Inferior parietal cortex (tissue), 1 donor: ENCODE results near the gene TBC1D3E.
"Not testable (repeated sequence)": the region's sequence is repeated elsewhere in the genome, so short reads cannot be mapped to it uniquely, and the experiment has no call there.

ENCODE experiments used
- DNase-seq: peaks from one replicate; pipeline ENCODE4 v3.0.0-alpha.2; 2016; ENCODE audit errors: extremely low spot score

TBC1D3E gene

GRCh38 chr17:38127651-38128050 lies at the start of gene TBC1D3E:
TBC1D3E (plus strand) TSS chr17:38127951; CDS start chr17:38129496, 1,545 bp downstream.
- not testable (repeated sequence) for DNase-seq

DNA sequence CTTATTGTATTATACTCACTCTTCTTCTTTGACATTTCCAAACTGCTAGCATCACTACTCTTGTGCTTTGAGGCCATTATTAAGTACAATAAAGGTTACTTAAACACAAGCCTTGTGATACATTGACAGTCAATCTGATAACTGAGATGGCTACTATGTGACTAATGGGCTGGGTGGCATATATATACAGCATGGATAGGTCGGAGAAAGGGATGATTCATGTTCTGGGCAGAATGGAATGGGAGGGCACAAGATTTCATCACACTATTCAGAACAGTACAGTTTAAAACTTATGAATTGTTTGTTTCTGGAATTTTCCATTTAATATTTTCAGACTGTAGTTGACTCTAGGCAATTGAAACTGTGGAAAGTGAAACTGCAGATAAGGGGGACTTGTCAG lies 40.4 kb upstream of the TBC1D3E start:
- DNase-seq = not testable (repeated sequence)

DNA sequence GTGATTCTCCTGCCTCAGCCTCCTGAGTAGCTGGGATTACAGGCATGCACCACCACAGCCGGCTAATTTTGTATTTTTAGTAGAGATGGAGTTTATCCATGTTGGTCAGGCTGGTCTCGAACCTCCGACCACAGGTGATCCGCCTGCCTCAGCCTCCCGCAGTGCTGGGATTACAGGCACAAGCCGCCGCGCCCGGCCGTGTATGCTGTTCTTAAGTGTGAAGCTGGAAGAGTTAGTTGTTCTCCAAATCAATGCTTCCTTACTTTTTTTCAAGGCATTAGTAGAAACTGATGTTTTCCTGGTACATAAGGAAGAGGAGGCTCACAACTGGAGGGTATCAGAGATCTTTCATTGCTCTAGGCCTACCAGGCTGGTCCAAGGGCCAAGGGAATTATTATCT lies 39.6 kb upstream of the TBC1D3E start:
- DNase-seq = not testable (repeated sequence)

- DNase-seq = not testable (repeated sequence)
Measured at GRCh38 chr17:38094059-38094694, 33.6 kb upstream of the TBC1D3E start.

GRCh38 chr17:38099262-38099661 lies 28.5 kb upstream of the TBC1D3E start:
- DNase-seq = not testable (repeated sequence)

GRCh38 chr17:38119829-38120228 lies 7.9 kb upstream of the TBC1D3E start:
- DNase-seq = not testable (repeated sequence)

DNA sequence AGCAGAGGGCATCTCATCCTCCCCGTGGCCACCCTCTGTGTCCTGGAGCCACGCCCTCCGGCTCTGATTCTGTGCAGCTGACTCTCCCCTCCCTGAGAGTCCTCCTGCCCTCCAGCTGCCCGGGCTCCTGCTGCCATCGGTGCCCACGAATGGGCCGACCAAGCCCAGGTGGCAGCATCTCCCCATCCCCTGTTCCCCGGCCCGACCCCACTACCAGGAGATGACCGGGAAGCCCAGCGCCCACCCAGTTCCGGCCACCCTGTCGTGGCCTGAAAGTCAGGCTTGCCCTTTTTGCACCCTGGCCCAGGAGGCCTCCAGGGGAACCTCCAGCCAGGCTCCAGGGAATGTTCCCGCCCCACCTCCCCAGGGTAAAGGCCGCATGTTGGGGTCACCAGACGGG lies 7.1 kb downstream of the TBC1D3E start:
- DNase-seq = not testable (repeated sequence)
